GM12892 (cell line): ENCODE results near the gene RBBP7.

Experiments used
- POLR2A ChIP-seq: IDR thresholded peaks from 2 replicates; pipeline ENCODE4 v1.6.1; 2011; ENCODE audit warnings: low read depth, low read length, control low read depth
- POLR2AphosphoS5 ChIP-seq: IDR thresholded peaks from 2 replicates; pipeline ENCODE4 v1.6.1; 2011; ENCODE audit warnings: low read depth, low read length, control low read depth

- TF ChIP-seq POLR2A: no peak
- TF ChIP-seq POLR2AphosphoS5: 0 out of 2 replicates have a peak, but pooled peaks have one; percentile 18
Measured at GRCh38 chrX:16869393-16870094, 618 bp downstream of the RBBP7 start.
